ENCODE results near the gene TRIML1.

The TRIML1 gene

GRCh38 chr4:188194421-188194820 is 55.2 kb downstream of the TRIML1 start:
- no peak for TF ChIP-seq CTCF (IDR thresholded peaks at IDR 0.05)
- TF ChIP-seq ZFX (IDR thresholded peaks at IDR 0.05; ENCODE audit: borderline replicate concordance): no peak

DNA sequence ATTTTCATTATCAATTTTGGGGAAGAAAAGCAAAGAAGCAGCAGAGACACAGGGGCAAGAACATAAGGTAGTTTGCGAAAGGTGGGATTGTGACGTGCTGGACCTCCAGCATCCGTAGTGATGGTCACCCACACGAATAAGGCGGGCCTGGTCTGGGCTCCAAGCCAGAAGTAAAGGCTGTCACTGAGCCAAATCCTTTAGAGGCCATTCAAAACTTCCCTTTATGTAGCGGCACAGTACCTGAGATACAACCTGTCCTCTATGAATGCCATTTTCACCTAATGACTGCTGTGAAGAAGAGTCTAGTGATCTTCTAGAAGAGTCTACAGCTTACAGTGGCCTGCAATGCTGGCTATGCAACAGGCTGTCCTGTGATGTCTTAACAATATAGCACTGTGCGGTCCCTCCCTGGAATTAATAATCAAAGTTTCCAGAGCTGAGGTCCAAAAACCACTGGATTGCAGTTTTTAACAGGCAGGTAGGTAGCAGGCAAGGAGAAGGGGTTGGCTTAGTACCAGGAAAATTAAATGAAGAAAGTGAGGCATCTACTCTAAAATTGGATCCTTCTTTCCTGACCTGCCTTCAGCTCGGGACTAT is 56.2 kb downstream of the TRIML1 start:
- TF ChIP-seq ZFX (IDR thresholded peaks at IDR 0.05; ENCODE audit: borderline replicate concordance) (no peak), CTCF (IDR thresholded peaks at IDR 0.05) (no peak)
- no peak overlapping the region for H3K27ac ChIP-seq

More at GRCh38 chr4:188194421-188194820, 55.2 kb downstream of the TRIML1 start:
- no peak overlapping the region for H3K27ac ChIP-seq

DNA sequence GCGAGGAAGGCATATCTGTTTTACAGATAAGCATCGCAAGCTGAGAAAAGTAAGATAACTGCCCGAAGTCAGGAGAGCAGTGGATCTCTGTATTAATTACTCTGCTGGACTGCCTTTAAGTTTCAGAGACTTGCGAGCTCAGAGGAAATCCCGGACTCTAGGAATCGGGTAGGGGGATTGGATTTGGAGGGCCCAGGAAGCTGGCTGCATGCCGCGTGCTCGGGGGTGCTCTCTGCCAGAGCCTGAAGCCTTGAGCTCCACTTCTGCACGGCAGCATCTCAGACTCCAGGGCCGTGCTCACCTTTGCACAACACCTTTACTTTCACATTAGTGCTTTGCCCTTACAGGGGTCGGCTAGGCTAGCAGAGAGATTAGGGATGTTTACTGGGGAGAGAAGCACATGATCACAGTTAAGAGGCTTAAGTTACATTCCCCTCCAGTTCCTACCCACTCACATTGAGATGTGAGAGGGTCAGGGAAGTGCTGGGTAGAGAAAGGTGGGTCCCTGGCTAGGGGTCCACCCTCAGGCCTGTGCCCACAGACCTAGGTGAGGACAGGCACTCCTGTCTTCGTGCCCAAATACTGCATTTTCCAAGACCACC is 57.0 kb downstream of the TRIML1 start:
- TF ChIP-seq ZFX (IDR thresholded peaks at IDR 0.05; ENCODE audit: borderline replicate concordance) (no peak), CTCF (IDR thresholded peaks at IDR 0.05) (no peak)

More for the DNA sequence above, 57.0 kb downstream of the TRIML1 start:
- no peak overlapping the region for H3K27ac ChIP-seq

Data from 22Rv1 (cell line).